ENCODE measurements around the gene OPHN1.

GRCh38 chrX:68343551-68343950 lies 89.7 kb downstream of the OPHN1 start:
- TF ChIP-seq POLR2A (IDR thresholded peaks at IDR 0.05) (no peak), POLR2AphosphoS5 (IDR thresholded peaks at IDR 0.05) (no peak), EP300 (IDR thresholded peaks at IDR 0.05) (no peak)
- TF ChIP-seq, protein P1, sequence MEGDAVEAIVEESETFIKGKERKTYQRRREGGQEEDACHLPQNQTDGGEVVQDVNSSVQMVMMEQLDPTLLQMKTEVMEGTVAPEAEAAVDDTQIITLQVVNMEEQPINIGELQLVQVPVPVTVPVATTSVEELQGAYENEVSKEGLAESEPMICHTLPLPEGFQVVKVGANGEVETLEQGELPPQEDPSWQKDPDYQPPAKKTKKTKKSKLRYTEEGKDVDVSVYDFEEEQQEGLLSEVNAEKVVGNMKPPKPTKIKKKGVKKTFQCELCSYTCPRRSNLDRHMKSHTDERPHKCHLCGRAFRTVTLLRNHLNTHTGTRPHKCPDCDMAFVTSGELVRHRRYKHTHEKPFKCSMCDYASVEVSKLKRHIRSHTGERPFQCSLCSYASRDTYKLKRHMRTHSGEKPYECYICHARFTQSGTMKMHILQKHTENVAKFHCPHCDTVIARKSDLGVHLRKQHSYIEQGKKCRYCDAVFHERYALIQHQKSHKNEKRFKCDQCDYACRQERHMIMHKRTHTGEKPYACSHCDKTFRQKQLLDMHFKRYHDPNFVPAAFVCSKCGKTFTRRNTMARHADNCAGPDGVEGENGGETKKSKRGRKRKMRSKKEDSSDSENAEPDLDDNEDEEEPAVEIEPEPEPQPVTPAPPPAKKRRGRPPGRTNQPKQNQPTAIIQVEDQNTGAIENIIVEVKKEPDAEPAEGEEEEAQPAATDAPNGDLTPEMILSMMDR (IDR thresholded peaks at IDR 0.05) = no peak
